IPS-18c (cell line): ENCODE results near the gene TPO.

Source experiments
- H3K4me3 ChIP-seq: 2 replicates; pipeline ENCODE4 v1.7.0; 2013; ENCODE audit warnings: low read depth, mild to moderate bottlenecking, low read length, moderate library complexity; ENCODE audit not compliant: insufficient read depth
- H3K9me3 ChIP-seq: one replicate; pipeline ENCODE4 v1.6.1; 2013; ENCODE audit warnings: mild to moderate bottlenecking, low read length, moderate library complexity; ENCODE audit not compliant: control insufficient read depth, insufficient read depth

TPO gene

DNA sequence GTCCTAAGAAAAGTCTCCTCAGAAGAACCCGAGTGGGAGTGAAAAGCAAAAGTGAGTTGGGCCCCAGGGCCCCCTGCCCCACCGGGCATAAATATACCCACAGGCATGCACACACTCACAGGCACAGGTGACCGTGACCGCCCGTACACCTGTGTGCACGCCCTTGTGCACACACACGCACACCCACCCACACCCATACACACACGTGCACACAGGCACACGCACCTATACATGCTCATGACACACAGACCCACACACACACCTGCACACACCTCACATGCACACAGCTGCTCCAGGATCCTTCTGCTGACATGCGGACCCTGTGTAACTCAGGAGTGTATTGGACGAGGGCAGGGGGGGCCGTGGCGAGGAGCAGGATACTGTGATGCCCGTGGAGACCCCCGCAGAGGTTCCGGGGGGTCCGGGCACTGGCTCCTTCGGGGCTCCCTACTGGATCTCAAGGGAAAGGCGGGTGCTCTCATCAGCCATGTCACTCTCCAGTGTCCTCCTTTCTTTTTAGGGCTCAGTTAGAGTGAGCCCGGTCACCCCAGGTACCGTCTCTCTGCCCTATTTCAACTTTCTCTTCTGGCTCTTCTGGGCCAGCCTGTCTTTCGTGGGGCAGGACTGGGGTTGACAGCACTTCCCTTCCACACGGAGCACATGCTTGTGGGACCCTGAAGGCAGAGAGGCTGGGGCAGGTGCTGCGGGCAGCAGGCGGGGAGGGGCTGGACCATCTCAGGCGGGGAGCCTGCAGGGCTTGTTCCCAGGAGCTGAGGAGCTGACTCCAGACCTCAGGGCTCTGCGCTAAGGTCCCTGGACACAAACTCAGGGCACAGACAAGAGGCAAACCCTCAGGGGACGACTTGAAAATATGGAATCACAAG lies 48.5 kb downstream of the TPO start:
- H3K4me3 ChIP-seq, result no peak overlapping the region
- H3K9me3 ChIP-seq, result no peaks in the 10 kb centered on the region

DNA sequence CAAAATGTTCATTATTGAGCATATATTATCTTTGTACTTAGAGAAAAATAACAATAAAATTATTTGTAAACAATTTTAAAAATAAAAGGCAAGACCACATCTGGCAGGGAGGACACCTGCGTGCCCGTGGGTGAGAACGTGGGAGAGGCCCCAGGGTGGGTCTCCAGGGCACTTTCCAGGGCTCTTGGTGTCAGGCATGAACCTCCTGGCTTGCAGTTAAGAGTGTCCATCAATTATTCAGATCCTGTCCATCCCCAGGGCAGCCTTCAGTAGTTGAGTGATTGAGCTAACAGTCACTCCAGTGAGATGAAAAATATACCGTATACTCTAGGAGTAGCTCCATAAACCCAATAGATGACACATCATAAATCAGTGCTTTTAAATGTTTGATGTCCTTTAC lies 49.7 kb downstream of the TPO start:
- no peak overlapping the region for H3K4me3 ChIP-seq
- no peaks in the 10 kb centered on the region for H3K9me3 ChIP-seq

DNA sequence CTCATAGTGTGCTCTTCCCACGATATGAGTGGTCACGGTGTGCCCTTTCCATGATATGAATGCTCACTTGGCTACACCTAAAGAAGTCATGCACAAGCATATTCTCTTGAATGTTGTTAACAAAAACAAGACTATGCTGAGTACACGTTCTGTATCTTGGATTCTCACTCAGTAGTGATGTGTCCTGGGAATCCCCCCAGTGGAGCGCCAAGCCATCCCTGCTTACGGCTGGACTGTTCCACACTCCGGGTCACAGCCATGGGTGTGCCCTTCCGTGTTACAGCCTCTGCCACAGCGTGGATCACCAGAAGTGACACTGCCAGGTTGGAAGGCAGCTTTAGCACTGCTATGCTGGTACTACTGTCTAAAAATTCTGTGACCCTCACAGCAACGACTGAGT lies 59.1 kb downstream of the TPO start:
- peaks cover 3% of the 10 kb centered on the region for H3K9me3 ChIP-seq
- no peak overlapping the region for H3K4me3 ChIP-seq

DNA sequence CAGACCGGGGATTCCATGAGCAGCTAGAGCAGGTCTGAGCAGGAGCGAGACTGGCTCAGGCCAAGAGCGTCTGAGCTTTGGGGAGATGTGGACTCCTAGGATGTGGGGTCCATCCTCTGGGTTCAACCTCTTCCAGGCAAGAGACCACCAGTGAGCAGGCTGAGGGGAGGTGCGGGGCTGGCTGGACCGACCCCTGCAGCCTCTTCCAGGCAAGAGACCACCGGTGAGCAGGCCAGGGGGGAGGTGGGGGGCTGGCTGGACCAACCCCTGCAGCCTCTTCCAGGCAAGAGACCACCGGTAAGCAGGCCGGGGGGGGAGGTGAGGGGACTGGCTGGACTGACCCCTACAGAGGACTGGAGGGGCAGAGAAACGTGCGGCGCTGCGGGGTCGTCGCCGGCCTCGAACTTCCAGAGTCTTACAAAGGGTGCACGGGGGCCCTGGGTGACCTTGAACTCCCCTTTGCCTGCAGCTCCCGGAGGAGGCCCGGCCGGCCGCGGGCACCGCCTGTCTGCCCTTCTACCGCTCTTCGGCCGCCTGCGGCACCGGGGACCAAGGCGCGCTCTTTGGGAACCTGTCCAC lies 63.4 kb downstream of the TPO start:
- H3K9me3 ChIP-seq, result peaks cover 3% of the 10 kb centered on the region

DNA sequence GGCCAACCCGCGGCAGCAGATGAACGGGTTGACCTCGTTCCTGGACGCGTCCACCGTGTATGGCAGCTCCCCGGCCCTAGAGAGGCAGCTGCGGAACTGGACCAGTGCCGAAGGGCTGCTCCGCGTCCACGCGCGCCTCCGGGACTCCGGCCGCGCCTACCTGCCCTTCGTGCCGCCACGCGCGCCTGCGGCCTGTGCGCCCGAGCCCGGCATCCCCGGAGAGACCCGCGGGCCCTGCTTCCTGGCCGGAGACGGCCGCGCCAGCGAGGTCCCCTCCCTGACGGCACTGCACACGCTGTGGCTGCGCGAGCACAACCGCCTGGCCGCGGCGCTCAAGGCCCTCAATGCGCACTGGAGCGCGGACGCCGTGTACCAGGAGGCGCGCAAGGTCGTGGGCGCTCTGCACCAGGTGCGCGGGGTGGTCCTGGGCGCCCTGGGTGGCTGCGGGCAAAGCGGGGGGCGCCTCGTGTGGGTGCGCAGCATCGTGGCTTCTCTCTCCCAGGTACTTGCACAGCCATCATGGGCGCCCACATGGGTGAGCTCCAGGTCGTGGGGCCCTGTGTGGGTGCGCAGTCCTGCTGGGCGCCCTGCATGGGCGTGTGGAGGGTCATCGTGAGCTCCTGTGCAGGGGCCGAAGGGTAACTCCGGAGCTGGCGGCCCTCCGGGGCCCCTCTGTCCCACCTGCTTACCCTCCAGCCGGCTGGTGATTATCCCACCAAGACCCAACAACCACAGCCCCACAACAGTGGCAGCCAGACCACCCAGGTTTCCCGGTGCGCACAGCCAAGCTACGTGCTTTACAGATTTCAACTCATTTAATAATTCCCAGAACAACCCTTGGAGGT lies 64.2 kb downstream of the TPO start:
- no peak overlapping the region for H3K4me3 ChIP-seq

More for the DNA sequence above, 63.4 kb downstream of the TPO start:
- H3K4me3 ChIP-seq, result no peak overlapping the region

DNA sequence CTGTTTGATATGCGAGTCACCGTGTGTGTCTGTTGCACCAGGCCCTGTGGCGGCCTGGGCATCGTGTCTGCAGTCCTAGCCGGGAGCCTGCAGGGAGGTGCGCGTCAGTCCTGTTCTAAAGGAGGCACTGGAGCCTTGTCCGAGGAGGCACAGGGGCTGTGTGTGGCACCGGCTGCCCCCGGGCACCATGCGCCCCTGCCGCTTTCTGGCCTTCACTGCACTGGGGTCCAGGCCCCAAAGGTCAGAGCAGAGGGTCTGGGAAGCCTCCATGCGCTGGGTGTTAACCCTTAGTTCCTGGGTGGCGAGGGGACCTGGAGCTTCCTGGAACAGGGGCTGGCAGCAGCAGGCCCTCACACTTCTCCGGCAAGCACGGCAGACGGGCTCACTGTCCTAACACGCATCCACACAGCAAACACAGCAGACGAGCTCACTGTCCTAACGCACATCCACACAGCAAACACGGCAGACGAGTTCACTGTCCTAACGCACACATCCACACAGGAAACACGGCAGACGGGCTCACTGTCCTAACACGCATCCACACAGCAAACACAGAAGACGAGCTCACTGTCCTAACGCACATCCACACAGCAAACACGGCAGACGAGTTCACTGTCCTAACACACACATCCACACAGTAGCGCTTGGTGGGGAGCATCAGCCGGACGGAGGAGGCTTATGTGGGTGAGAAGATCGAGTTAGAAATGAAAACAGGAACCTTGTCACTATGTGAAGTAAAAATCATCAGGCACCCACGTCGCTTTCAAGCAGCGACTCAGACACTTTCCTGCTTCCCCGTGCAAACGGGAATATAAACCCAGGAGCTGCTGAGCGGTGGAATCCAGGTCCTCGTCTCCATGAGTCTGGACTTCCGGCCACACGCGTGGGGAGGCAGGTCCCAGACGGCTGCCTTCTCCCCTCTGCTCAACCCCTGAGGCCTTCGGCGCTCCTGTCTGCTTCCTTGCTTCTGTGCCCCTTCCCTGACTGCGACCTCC lies 65.3 kb downstream of the TPO start:
- no peaks in the 10 kb centered on the region for H3K9me3 ChIP-seq
- no peak overlapping the region for H3K4me3 ChIP-seq

More for the DNA sequence above, 64.2 kb downstream of the TPO start:
- peaks cover under 1% of the 10 kb centered on the region for H3K9me3 ChIP-seq

DNA sequence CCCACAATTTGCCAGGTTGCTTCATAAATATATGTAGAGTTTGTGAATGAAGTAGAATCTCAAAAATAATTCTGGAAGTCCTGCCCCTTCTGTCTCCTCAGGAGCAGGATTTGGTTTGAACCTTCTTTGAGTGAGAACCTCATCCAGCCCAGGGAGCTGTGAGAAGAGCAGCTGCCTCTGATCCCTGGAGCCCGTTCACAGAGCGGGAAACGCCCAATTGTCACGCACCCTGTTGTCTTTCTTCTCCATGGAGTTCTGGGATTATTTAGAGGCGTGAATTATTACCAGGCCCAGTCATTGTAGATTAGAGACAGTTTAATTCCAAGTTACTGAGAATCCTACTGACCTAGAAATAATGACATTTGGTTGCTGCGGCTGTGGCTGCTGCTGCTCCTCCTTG lies 66.1 kb downstream of the TPO start:
- no peak overlapping the region for H3K4me3 ChIP-seq
- no peaks in the 10 kb centered on the region for H3K9me3 ChIP-seq

DNA sequence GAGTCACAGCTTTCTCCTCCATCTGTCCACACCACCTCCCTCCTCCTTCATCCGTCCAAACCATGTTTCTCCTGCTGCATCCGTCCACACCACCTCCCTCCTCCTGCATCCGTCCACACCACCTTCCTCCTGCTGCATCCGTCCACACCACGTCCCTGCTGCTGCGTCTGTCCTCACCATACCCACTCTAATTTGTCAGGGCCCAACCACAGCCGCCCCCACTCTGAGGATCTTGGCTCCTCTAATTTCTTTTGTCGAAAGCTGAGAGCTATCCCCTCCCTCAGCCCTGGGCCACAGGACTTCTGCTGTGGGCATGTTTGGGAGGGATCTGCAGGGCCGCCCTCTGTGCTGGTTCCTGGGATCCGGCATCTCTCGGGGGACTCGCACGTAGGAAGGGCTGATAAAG lies 67.4 kb downstream of the TPO start:
- Histone ChIP-seq H3K9me3 (no peaks in the 10 kb centered on the region), H3K4me3 (no peak overlapping the region)

DNA sequence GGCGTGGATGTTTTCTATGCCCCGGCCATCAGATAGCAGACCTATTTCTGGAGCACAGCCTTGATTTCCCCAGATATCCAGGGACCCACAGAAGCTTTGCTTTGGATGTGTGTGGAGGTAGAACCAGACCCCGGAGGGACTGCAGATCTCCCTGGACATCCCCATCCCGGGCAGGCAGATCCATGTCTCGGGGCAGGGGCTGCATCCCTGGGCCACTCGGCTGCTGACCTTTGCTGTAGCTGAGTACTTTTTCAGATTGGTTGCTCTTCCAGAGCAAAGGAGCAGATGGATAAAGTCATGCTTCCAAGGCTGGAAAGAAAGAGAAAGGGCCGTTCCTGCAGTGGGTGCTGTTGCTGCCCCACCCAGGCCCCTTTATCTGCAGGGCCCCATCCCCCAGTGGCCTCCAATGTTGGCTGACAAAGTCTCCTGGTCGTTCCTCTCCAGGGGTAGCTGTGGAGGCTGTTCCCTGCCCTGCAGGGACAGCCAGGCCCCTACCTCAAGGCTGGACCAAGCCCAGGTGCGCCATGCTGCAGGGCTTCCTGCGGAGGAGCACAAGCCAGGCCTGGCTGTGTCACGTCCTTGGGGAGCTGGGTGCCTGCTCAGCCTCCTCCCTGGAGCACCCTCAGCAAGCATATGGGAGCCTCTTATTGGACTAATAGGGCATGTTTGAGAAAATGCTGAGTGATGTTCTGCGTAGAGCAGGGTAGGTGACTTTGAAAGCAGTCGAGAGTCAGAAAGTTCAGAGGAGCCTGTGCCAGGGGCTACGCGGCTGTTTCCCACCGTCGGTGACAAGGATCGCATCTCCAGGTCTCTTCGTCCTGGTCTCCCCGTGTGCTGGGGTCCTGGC lies 68.4 kb downstream of the TPO start:
- Histone ChIP-seq H3K4me3 (no peak overlapping the region), H3K9me3 (no peaks in the 10 kb centered on the region)

DNA sequence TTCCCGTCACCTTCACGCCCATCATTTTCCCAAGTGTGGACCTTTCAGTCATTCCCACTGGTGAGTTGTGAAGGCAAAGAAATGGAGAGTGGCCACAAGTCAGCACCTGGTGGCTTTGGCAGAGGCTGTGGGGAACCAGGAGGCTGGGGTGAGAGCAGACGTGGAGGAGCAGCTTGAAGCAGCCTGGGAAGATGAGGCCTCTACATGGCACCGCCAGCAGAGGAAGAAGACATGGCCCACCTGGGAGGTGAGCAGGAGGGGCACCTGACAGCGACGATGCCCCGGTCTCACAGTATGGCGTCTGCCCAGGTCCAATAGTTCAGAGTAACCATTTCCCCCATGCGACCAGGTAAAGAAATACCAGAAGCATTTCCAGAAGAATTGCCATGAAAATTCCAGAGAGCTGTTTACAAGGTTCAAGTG lies 69.0 kb downstream of the TPO start:
- Histone ChIP-seq H3K4me3 (no peak overlapping the region), H3K9me3 (no peaks in the 10 kb centered on the region)

DNA sequence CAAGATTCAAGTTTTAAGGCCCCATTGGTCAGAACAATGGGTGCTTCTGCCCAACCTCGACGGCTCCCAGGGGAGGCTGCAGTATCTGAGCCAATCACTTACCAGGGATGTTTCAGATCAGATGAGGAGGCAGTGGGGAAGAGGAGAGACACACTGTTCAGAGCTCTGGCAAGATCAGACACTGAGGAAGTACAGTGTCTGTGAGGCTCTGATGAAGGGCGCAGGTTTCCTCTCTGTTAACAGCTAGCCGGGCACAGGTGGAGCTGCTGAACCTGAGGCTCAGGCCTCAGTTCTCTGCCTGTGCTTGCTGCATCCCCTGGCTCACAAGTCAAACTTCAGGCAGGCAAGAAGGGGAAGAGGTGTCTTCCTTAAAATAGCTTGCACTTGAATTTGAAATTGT lies 69.7 kb downstream of the TPO start:
- Histone ChIP-seq H3K9me3 (no peaks in the 10 kb centered on the region), H3K4me3 (no peak overlapping the region)

DNA sequence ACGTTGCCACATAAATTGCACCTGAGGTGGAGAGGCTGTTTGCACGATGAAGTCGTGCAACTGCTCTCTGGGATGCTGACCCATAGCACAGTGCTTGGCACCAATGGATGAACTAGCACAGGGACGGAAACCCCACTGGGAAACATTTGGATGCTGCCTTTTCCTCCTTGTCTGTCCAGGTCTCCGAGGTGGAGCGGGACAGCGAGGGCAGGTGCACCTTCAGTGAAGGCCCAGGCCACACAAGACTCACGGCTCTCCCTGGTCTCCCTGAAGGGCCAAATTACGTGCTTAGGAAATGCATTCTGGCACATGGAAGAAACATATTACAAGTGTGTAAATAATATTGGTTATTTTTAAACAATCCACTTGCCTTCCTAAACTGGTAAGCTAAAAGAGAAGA lies 70.3 kb downstream of the TPO start:
- Histone ChIP-seq H3K9me3 (no peaks in the 10 kb centered on the region), H3K4me3 (no peak overlapping the region)

DNA sequence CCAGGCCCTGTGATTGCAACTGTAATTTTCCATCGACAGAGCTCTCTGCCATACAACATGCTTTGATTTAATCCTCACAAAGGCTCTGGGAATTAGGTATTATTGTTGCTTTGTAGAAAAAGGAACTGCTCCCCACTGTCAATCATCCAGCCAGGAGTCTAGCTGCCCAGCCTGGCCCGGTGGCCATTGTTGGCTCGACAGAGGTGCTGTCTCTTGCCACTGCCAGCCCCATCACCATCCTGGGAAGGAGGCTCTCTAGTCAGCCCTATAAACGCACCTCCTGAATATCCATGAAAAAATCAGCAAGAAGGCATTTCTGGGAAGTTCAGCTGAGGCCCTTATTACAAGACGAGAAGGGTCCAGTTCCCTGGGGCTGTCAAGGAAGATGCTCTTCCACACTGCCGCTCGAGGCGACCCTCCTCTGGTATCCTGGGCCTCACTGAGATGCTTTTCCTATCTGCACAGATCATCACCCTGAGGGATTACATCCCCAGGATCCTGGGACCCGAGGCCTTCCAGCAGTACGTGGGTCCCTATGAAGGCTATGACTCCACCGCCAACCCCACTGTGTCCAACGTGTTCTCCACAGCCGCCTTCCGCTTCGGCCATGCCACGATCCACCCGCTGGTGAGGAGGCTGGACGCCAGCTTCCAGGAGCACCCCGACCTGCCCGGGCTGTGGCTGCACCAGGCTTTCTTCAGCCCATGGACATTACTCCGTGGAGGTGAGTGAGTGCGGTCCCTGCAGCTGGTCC lies 71.0 kb downstream of the TPO start:
- Histone ChIP-seq H3K4me3 (no peak overlapping the region), H3K9me3 (no peaks in the 10 kb centered on the region)

DNA sequence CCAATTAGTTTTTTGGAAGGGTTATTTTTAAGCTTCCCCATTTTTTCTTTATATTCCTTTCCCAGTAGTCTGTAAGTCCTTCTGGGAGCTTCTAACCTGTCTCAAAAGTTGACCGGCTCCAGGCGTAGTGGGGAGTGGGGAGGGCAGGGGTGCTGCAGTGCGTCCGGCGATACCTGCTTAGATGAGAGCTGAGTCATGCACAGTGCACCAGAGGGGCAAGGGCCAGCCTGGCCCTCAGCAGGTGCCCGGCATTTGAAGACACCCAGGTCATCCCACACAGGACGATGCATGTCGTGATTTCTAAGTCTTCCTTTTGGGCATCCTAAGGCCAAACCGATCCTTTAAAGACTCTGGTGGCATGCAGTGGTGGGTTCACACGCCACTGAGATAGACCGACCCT lies 73.4 kb downstream of the TPO start:
- H3K4me3 ChIP-seq, result no peak overlapping the region
- H3K9me3 ChIP-seq, result no peaks in the 10 kb centered on the region

DNA sequence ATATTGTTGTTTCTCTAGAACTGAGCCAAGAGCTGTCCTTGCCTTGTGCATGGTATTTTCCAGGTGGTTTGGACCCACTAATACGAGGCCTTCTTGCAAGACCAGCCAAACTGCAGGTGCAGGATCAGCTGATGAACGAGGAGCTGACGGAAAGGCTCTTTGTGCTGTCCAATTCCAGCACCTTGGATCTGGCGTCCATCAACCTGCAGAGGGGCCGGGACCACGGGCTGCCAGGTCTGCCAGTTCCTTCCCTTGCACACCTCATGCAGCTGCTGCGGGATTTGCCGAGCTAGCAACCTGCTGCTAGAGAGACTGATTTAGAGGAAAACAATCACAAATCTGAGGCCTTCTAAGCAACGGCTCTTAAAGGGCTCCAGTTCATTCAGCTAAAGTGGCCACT lies 74.5 kb downstream of the TPO start:
- H3K9me3 ChIP-seq, result no peaks in the 10 kb centered on the region

More for the DNA sequence above, 74.5 kb downstream of the TPO start:
- H3K4me3 ChIP-seq, result no peak overlapping the region
